ENCODE data around the gene ZSCAN29. TPM values are rescaled to one million over a fixed set of nuclear protein-coding genes. Genes with fewer than 3 reads are reported as not detected.

Gene ZSCAN29
- total and polyA plus RNA-seq, 2 experiments from 2014 or later = 15.3 to 40.5 TPM

GRCh38 chr15:43402255-43402654, 31.4 kb upstream of the ZSCAN29 start:
- ATAC-seq (no peak), DNase-seq (ENCODE audit: low spot score) (no peak)
- no peak overlapping the region for H2AFZ ChIP-seq
- Mint-ChIP-seq H3K4me3 (no peak overlapping the region), H3K4me1 (no peaks in the 10 kb centered on the region), H3K27me3 (ENCODE audit: insufficient read depth, low read depth, poor library complexity) (peaks cover 2% of the 10 kb centered on the region), H3K27ac (no peak overlapping the region), H3K9me3 (no peaks in the 10 kb centered on the region), H3K36me3 (ENCODE audit: low read depth) (peaks cover 83% of the 10 kb centered on the region)
- no peaks in the 10 kb centered on the region for H3K9me2 ChIP-seq (ENCODE audit: insufficient read depth)
- peaks cover 36% of the 10 kb centered on the region for H3K36me3 ChIP-seq (ENCODE audit: insufficient read depth)
- H3K4me1 ChIP-seq (ENCODE audit: insufficient read depth) = no peaks in the 10 kb centered on the region
- no peak overlapping the region for H3K4me3 ChIP-seq
- no peak overlapping the region for H3K4me2 ChIP-seq
- H3K27me3 ChIP-seq (ENCODE audit: insufficient read depth) = no peaks in the 10 kb centered on the region
- TF ChIP-seq CTCF (conservative IDR thresholded peaks at IDR 0.05; ENCODE audit: low read depth in 2 of 2) (no peak), REST (IDR thresholded peaks at IDR 0.05; ENCODE audit: unreplicated experiment) (no peak), EZH2 (IDR thresholded peaks at IDR 0.05; ENCODE audit: low read depth, unreplicated experiment) (no peak), STAT1 (IDR thresholded peaks at IDR 0.05; ENCODE audit: unreplicated experiment) (no peak), NANOG (IDR thresholded peaks at IDR 0.05; ENCODE audit: borderline replicate concordance) (no peak), EZH2phosphoT487 (IDR thresholded peaks at IDR 0.05; ENCODE audit: unreplicated experiment) (no peak), CREB1 (CRISPR knock-in tag; IDR thresholded peaks at IDR 0.05; ENCODE audit: low read depth) (no peak), ZNF114 (CRISPR knock-in tag; IDR thresholded peaks at IDR 0.05) (no peak), ZNF331 (CRISPR knock-in tag; IDR thresholded peaks at IDR 0.05; ENCODE audit: low read depth) (no peak), JUNB (IDR thresholded peaks at IDR 0.05; ENCODE audit: unreplicated experiment) (no peak), POLR2AphosphoS5 (IDR thresholded peaks at IDR 0.05; ENCODE audit: low read depth) (no peak)
- TF ChIP-seq, protein P1, sequence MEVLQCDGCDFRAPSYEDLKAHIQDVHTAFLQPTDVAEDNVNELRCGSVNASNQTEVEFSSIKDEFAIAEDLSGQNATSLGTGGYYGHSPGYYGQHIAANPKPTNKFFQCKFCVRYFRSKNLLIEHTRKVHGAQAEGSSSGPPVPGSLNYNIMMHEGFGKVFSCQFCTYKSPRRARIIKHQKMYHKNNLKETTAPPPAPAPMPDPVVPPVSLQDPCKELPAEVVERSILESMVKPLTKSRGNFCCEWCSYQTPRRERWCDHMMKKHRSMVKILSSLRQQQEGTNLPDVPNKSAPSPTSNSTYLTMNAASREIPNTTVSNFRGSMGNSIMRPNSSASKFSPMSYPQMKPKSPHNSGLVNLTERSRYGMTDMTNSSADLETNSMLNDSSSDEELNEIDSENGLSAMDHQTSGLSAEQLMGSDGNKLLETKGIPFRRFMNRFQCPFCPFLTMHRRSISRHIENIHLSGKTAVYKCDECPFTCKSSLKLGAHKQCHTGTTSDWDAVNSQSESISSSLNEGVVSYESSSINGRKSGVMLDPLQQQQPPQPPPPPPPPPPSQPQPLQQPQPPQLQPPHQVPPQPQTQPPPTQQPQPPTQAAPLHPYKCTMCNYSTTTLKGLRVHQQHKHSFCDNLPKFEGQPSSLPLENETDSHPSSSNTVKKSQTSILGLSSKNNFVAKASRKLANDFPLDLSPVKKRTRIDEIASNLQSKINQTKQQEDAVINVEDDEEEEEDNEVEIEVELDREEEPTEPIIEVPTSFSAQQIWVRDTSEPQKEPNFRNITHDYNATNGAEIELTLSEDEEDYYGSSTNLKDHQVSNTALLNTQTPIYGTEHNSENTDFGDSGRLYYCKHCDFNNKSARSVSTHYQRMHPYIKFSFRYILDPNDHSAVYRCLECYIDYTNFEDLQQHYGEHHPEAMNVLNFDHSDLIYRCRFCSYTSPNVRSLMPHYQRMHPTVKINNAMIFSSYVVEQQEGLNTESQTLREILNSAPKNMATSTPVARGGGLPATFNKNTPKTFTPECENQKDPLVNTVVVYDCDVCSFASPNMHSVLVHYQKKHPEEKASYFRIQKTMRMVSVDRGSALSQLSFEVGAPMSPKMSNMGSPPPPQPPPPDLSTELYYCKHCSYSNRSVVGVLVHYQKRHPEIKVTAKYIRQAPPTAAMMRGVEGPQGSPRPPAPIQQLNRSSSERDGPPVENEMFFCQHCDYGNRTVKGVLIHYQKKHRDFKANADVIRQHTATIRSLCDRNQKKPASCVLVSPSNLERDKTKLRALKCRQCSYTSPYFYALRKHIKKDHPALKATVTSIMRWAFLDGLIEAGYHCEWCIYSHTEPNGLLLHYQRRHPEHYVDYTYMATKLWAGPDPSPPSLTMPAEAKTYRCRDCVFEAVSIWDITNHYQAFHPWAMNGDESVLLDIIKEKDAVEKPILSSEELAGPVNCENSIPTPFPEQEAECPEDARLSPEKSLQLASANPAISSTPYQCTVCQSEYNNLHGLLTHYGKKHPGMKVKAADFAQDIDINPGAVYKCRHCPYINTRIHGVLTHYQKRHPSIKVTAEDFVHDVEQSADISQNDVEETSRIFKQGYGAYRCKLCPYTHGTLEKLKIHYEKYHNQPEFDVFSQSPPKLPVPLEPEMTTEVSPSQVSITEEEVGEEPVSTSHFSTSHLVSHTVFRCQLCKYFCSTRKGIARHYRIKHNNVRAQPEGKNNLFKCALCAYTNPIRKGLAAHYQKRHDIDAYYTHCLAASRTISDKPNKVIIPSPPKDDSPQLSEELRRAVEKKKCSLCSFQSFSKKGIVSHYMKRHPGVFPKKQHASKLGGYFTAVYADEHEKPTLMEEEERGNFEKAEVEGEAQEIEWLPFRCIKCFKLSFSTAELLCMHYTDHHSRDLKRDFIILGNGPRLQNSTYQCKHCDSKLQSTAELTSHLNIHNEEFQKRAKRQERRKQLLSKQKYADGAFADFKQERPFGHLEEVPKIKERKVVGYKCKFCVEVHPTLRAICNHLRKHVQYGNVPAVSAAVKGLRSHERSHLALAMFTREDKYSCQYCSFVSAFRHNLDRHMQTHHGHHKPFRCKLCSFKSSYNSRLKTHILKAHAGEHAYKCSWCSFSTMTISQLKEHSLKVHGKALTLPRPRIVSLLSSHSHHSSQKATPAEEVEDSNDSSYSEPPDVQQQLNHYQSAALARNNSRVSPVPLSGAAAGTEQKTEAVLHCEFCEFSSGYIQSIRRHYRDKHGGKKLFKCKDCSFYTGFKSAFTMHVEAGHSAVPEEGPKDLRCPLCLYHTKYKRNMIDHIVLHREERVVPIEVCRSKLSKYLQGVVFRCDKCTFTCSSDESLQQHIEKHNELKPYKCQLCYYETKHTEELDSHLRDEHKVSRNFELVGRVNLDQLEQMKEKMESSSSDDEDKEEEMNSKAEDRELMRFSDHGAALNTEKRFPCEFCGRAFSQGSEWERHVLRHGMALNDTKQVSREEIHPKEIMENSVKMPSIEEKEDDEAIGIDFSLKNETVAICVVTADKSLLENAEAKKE (CRISPR knock-in tag; IDR thresholded peaks at IDR 0.05) = no peak
- TF ChIP-seq, protein P2, sequence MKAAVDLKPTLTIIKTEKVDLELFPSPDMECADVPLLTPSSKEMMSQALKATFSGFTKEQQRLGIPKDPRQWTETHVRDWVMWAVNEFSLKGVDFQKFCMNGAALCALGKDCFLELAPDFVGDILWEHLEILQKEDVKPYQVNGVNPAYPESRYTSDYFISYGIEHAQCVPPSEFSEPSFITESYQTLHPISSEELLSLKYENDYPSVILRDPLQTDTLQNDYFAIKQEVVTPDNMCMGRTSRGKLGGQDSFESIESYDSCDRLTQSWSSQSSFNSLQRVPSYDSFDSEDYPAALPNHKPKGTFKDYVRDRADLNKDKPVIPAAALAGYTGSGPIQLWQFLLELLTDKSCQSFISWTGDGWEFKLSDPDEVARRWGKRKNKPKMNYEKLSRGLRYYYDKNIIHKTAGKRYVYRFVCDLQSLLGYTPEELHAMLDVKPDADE (IDR thresholded peaks at IDR 0.05) = no peak
- H4K20me1 ChIP-seq (replicated peaks; ENCODE audit: insufficient read depth) = peaks cover 15% of the 10 kb centered on the region
- no peaks in the 10 kb centered on the region for H3K79me2 ChIP-seq (replicated peaks; ENCODE audit: insufficient read depth)
- no peak overlapping the region for H3K27ac ChIP-seq (ENCODE audit: low read depth)
- peaks cover 18% of the 10 kb centered on the region for H3F3A ChIP-seq (replicated peaks; ENCODE audit: low read depth)

Measured in GM23338 (cell line).